ENCODE results near the gene TRIM52. TPM values are rescaled to one million over a fixed set of nuclear protein-coding genes. Genes with fewer than 3 reads are reported as not detected.

Gene TRIM52
- total and polyA plus RNA-seq, 2 of the 13 experiments (the other 11 are each of a cell fraction or from before 2014, with no cell fraction given), result 7.2 to 11.6 TPM

- no peak for TF ChIP-seq ZNF670 (CRISPR knock-in tag; IDR thresholded peaks at IDR 0.05; ENCODE audit: borderline replicate concordance)
- TF ChIP-seq TMF1 (CRISPR knock-in tag; IDR thresholded peaks at IDR 0.05; ENCODE audit: low read depth), result no peak
- TF ChIP-seq MIXL1 (CRISPR knock-in tag; IDR thresholded peaks at IDR 0.05), result no peak
- TF ChIP-seq ZNF780A (CRISPR knock-in tag; IDR thresholded peaks at IDR 0.05), result no peak
- TF ChIP-seq SOX13 (IDR thresholded peaks at IDR 0.05), result no peak
- TF ChIP-seq SOX13 (CRISPR knock-in tag; conservative IDR thresholded peaks at IDR 0.05 in 1 of 2, IDR thresholded peaks at IDR 0.05 in 1 of 2), result no peak
- no peak for TF ChIP-seq EED (CRISPR knock-in tag; IDR thresholded peaks at IDR 0.05)
- 0 out of 2 replicates have a peak, but pooled peaks have one; percentile 13 for TF ChIP-seq STAT6 (CRISPR knock-in tag; IDR thresholded peaks at IDR 0.05; ENCODE audit: borderline replicate concordance)
- no peak for TF ChIP-seq ZNF841 (CRISPR knock-in tag; IDR thresholded peaks at IDR 0.05; ENCODE audit: borderline replicate concordance)
- 0 out of 2 replicates have a peak, but pooled peaks have one; percentile 9 for TF ChIP-seq ZNF709 (CRISPR knock-in tag; IDR thresholded peaks at IDR 0.05)
- no peak for TF ChIP-seq CEBPG (CRISPR knock-in tag; IDR thresholded peaks at IDR 0.05)
- TF ChIP-seq BCLAF1 (IDR thresholded peaks at IDR 0.05), result no peak
- TF ChIP-seq ZBTB42 (CRISPR knock-in tag; IDR thresholded peaks at IDR 0.05), result no peak
- TF ChIP-seq ZNF737 (CRISPR knock-in tag; IDR thresholded peaks at IDR 0.05; ENCODE audit: borderline replicate concordance), result 0 out of 2 replicates have a peak, but pooled peaks have one; percentile 38
- 0 out of 2 replicates have a peak, but pooled peaks have one; percentile 34 for TF ChIP-seq TRAFD1 (CRISPR knock-in tag; IDR thresholded peaks at IDR 0.05; ENCODE audit: borderline replicate concordance)
- TF ChIP-seq ZSCAN25 (CRISPR knock-in tag; IDR thresholded peaks at IDR 0.05), result no peak
Observed at GRCh38 chr5:181217111-181217802, 43.7 kb downstream of the TRIM52 start (continued).

All from HepG2 (cell line).